Measurements from ENCODE around the gene HOXB5.

HOXB5 gene

DNA sequence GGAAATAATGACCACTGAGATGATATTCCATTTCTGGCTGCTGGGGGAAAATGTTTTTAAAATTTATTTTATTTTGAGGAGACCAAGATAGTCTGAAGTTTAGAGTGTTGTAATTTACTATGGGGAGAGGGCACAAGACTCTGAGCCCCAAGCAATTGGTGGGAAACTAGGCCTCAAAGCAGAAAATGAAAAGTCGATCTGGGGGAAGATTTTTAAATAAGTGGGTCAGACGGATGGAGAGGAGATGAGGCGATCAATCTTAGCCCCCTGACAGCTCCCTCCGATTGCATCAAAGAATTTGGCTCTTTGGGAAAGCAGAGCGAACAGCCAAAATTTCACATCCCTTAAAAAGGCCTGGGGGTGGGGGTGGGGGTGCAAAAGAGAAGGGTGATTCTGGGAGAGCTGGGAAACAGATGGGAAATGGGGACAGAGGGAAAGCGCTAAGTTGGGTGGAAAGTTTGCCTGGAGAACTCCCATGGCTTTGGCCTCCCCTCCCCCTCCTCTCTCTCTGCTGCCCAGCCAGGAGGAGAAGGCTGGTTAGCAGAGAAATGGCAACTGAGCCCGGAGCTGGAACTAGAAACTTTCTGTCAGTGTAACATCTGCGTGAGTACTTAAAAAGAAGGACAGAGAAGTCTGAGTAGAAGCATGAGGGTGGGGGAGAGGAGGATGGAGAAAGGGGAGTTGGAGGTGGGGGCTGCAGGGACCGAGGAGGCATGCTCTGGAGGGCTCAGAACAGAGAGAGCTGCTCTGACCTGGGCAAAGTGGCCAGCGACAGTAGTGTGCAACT lies 47.2 kb downstream of the HOXB5 start:
- no peak for DNase-seq

DNA sequence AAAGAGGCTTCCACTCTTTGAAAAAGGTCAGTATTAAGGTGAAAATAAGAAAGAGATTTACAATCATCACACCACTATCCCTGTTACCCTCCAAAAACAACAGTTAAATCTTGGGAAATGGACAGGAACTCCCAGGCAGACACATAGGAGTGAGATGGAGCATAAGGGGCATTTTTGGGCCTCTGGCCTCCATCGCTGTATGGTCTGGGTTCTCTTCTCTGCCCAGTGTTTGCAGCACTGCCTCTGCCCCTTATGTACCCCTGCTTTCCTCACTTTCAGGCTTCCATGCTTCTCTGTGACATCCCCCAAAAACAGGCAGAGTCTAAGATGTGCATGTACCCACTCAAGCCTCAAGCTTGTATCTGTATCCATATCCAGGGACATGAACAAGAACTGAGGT lies 48.0 kb downstream of the HOXB5 start:
- no peak for DNase-seq

DNA sequence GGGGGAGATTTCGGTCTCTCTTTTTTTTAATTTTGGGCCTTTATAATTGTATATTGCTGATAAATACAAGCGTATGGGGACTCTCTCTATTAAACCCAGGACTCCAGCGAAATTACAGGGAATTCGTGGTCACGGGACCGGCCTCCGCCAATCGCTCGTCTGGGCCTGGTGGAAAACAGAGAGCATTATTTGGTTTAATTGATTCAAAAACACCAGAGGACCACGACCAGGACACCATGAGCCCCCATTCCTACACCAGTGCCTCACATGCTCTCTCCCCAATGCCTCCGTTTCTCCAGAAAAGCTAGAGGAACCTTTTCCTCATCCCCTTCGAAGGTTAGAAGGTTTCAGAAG lies 48.6 kb downstream of the HOXB5 start, which contains the start of gene HOXB2:
Gene HOXB2, minus strand, starts transcription at position 88 of the 354 bp plus-strand sequence. CDS start 198 bp downstream, outside the sequence.
- no peak for DNase-seq

DNA sequence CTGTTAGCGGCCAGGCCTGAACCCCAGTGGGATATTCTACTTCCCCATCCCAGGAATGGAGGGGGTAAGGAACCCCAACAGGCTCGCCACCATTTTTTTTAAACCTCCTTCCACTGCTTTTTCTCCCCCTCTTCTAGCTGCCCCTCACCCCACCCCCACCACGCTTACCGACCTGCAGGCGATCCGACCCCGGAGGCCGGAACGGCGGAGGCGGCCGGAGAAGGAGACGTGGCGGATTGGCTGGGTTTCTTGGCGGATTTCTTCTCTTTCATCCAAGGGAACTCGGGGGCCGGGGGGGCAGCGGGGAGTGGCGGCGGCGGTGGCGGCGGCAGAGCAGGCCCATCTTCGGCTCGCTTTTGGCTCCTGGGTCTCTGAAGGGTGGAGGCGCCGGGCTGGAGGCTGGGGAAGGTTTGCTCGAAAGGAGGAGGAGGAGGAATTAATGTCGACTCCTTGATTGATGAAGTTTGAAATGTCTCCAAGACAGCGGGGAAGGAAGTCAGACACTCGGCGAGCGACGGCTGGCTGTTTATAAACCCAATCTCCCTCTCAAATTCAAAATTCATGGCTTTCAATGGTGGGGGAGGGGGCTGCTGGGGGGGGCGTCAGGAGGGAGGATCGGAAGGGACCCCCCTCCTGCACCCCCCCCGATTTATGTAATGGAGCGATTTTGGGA lies 49.1 kb downstream of the HOXB5 start:
- no peak for DNase-seq

DNA sequence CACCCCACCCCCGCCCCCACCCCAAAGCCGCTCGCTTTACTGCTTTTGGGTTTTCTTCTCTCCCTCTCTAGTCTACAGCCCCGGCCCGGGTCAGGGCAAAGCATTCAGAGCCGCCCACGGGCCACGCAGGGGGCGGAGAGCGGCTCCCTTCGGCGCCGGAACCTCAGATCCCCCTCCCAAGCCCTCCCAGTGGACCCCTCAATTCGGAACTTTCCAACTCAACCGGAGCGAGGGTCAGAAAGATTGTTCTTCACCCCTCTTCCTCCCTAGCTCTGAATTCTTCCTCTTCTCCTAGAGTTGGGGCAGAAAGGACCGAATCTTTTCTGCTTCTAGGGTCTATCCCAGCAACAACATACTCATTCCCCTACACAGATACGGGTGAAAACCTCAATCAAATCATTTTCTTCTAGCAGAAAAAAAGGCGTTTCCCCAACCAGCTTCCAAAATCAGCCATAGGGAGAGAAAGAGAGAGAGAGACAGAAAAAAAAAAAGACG lies 49.7 kb downstream of the HOXB5 start:
- DNase-seq = no peak

- DNase-seq = no peak
Observed at GRCh38 chr17:48543107-48543853, 50.3 kb downstream of the HOXB5 start.

DNA sequence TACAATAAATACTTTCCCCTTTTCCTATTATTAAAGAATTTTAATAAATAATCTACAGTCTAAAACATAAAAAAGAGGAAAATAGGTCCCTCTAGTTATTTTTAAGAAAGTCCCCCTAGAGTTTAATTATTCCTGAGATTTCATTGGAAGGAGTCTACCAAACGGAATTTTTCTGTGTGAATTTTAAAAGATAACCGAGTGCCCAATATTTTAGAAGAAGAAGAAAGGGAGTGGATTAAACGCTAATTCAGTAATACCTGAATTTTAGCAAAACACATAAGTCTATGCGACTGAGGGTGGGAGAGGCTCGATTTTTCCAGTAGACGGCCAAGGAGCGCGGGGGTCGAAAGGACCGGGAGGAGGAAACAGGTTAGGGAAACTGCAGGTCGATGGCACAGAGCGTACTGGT lies 50.9 kb downstream of the HOXB5 start:
- no peak for DNase-seq

DNA sequence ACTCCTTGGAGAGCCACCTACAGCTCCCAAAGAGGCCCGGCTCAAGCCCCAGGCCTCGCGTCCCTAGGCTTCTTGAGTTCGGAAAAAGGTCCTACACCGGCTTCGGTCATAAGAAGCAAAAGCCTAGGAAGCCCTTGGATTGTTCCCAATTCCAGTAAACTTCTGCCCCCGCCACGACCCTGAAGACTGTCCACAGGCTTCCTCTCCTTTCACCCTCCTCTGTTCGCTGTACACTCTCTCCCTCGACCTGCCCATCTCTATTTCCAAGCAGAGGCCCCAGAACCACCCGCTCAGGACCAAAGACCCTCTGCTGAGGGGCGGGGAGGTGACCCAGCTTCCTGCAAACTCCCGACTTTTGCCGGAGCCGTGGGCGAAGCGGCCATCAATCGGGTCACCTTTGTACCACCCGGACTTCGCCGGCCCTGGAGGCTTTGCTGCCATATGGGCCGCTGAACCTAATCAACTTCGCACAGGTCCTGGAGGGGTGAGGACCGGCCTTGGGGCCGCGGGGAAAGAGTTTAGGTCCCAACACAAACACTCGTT lies 51.4 kb downstream of the HOXB5 start:
- DNase-seq = no peak

DNA sequence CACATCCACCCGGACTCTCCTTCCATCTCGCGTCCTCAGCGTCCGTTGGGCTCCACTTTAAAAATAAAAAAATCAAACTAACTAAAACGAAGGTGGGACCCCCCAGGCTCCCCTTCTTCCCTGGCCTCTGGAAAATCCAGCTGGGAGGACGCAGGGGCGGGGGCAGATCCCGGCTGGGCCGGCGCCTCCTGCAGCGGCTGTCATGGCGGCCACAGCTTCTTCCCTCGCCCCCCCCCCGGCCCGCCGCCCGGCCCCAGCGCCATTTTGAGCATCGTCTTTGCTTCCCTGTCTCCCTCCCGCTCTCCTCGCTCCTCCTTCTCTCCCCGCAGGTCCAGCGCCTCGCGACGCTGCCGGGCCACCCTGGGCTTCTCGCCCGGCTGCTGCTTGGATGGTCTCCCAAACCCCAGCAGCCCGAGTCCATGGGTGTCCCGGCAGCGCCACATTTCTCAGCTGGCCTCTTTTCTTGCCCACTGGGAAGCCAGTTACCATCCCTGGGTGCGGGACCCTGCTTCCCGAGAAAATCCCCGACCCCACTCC lies 51.9 kb downstream of the HOXB5 start:
- no peak for DNase-seq

All from NCI-H524 treated with DMSO at 0.1 percent for 48 hours (cell line).